ENCODE measurements around the gene DGKB.

Gene DGKB

GRCh38 chr7:14606101-14606500 lies 296.4 kb downstream of the DGKB start:
- Histone ChIP-seq H3K4me3 (replicated peaks; ENCODE audit: insufficient read depth, low read length) (no peak overlapping the region), H3K27ac (replicated peaks) (no peak overlapping the region), H3K27me3 (ENCODE audit: insufficient read depth, poor library complexity, severe bottlenecking) (no peaks in the 10 kb centered on the region)
- DNase-seq (ENCODE audit: low read depth in 1 of 2, low spot score in 1 of 2): no peak
- no peak for TF ChIP-seq CTCF (IDR thresholded peaks at IDR 0.05; ENCODE audit: insufficient read depth, low read length)
- no peak for TF ChIP-seq POLR2AphosphoS5 (IDR thresholded peaks at IDR 0.05; ENCODE audit: low read depth)
- no peak for TF ChIP-seq REST (IDR thresholded peaks at IDR 0.05; ENCODE audit: insufficient replicate concordance, low read depth)
- no peak for TF ChIP-seq SPI1 (IDR thresholded peaks at IDR 0.05; ENCODE audit: borderline replicate concordance, low read depth)
- no peak for TF ChIP-seq GABPA (IDR thresholded peaks at IDR 0.05; ENCODE audit: low read depth)

- TF ChIP-seq SPI1 (IDR thresholded peaks at IDR 0.05; ENCODE audit: borderline replicate concordance, low read depth) (no peak), CTCF (IDR thresholded peaks at IDR 0.05; ENCODE audit: insufficient read depth, low read length) (no peak), POLR2AphosphoS5 (IDR thresholded peaks at IDR 0.05; ENCODE audit: low read depth) (no peak), REST (IDR thresholded peaks at IDR 0.05; ENCODE audit: insufficient replicate concordance, low read depth) (no peak), GABPA (IDR thresholded peaks at IDR 0.05; ENCODE audit: low read depth) (no peak)
- Histone ChIP-seq H3K27me3 (ENCODE audit: insufficient read depth, poor library complexity, severe bottlenecking) (no peaks in the 10 kb centered on the region), H3K4me3 (replicated peaks; ENCODE audit: insufficient read depth, low read length) (no peak overlapping the region), H3K27ac (replicated peaks) (no peak overlapping the region)
- DNase-seq (ENCODE audit: low read depth in 1 of 2, low spot score in 1 of 2): no peak
These were observed 297.9 kb downstream of the DGKB start for GRCh38 chr7:14604606-14605005.

GRCh38 chr7:14602851-14603250 lies 299.7 kb downstream of the DGKB start:
- DNase-seq (ENCODE audit: low read depth in 1 of 2, low spot score in 1 of 2): no peak
- Histone ChIP-seq H3K27ac (replicated peaks) (no peak overlapping the region), H3K4me3 (replicated peaks; ENCODE audit: insufficient read depth, low read length) (no peak overlapping the region), H3K27me3 (ENCODE audit: insufficient read depth, poor library complexity, severe bottlenecking) (no peaks in the 10 kb centered on the region)
- TF ChIP-seq SPI1 (IDR thresholded peaks at IDR 0.05; ENCODE audit: borderline replicate concordance, low read depth) (no peak), CTCF (IDR thresholded peaks at IDR 0.05; ENCODE audit: insufficient read depth, low read length) (no peak), GABPA (IDR thresholded peaks at IDR 0.05; ENCODE audit: low read depth) (no peak), POLR2AphosphoS5 (IDR thresholded peaks at IDR 0.05; ENCODE audit: low read depth) (no peak)

GRCh38 chr7:14600766-14601367 lies 301.7 kb downstream of the DGKB start:
- Histone ChIP-seq H3K27ac (replicated peaks) (no peak overlapping the region), H3K27me3 (ENCODE audit: insufficient read depth, poor library complexity, severe bottlenecking) (no peaks in the 10 kb centered on the region), H3K4me3 (replicated peaks; ENCODE audit: insufficient read depth, low read length) (no peak overlapping the region)
- no peak for DNase-seq (ENCODE audit: low read depth in 1 of 2, low spot score in 1 of 2)
- no peak for TF ChIP-seq CTCF (IDR thresholded peaks at IDR 0.05; ENCODE audit: insufficient read depth, low read length)
- no peak for TF ChIP-seq SPI1 (IDR thresholded peaks at IDR 0.05; ENCODE audit: borderline replicate concordance, low read depth)
- TF ChIP-seq POLR2AphosphoS5 (IDR thresholded peaks at IDR 0.05; ENCODE audit: low read depth): no peak
- TF ChIP-seq GABPA (IDR thresholded peaks at IDR 0.05; ENCODE audit: low read depth): no peak
